ENCODE data around the gene MTCL3.
"Not testable (repeated sequence)": the region's sequence is repeated elsewhere in the genome, so short reads cannot be mapped to it uniquely, and the experiment has no call there.

MTCL3 gene

DNA sequence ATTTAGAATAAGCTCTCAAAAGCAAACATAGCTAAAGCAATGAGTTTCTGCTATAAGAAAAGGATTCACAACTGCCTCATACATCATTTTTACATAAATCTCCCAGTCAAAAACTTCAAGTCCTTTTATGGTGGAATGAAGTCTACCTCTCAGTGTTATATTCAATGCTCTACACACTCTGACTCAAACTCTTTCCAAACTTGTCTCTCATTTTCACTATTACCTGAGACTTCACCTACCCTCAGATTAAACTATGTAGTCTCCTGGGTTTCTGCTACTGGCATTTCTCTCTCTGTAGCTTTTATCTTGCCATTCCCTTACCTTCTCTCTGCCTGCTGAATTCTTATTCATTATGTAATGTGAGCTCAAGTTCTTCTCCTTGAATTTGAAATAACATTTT, 71.4 kb downstream of the MTCL3 start:
- H3K4me3 ChIP-seq (ENCODE audit: low read depth, low read length) = no peak overlapping the region
- DNase-seq (ENCODE audit: low read depth) = no peak

DNA sequence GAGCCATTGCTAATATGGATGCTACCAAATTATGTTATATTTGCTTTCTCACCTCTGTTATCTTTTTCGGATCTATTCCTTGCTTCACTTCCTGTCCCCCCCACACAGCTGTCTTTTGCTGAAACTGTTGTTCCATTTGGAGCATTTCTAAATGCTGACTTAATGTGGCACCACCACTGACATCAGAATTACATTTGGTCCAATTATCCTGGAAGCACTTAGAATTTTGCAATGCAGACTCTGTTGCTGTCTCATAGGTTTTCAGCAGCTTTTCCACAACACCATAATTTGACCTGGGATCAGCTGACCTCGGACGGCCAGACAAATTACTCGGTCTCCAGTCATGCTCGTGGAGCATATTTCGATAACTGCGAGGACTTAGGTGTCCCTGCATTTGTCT, 72.8 kb downstream of the MTCL3 start:
- no peak overlapping the region for H3K4me3 ChIP-seq (ENCODE audit: low read depth, low read length)
- no peak for DNase-seq (ENCODE audit: low read depth)

DNA sequence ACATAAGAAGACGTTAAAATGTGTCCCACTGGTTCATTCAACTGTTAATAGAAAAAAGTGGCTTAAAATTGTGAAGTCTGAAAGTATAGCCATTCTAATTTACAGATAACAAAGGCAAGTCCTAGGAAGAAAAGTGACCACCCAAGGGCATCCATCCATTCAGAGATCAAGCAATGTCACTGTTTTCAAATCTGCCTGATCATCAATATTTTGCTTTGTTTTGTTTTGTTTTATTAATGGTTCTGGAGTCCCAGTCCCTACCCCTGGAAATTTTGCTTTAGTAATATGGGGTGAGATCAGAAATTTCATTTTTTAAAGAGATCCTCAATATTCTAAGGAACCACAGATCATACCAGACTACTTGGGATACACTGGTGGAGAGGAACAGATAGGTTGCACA, 77.3 kb downstream of the MTCL3 start:
- DNase-seq (ENCODE audit: low read depth) = no peak
- H3K4me3 ChIP-seq (ENCODE audit: low read depth, low read length) = no peak overlapping the region

DNA sequence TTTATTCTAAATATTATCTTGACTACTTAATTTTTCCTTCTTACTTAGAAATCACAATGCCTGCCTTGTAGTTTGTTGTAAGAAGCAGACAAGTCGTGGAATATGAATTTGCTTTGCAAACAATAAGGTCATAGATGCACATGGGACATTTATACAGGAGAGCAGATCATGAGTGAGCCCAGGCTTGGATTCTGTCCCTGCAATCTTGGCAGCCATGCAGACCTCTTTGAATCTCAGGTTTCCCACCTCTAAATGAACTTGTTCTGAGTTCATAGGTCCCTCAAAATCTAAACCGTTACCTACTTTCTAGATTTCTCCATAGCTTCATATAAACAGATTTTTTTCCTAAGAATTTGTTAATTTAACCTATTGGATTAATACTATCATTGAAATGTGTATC, 79.4 kb downstream of the MTCL3 start:
- no peak overlapping the region for H3K4me3 ChIP-seq (ENCODE audit: low read depth, low read length)
- DNase-seq (ENCODE audit: low read depth) = no peak

DNA sequence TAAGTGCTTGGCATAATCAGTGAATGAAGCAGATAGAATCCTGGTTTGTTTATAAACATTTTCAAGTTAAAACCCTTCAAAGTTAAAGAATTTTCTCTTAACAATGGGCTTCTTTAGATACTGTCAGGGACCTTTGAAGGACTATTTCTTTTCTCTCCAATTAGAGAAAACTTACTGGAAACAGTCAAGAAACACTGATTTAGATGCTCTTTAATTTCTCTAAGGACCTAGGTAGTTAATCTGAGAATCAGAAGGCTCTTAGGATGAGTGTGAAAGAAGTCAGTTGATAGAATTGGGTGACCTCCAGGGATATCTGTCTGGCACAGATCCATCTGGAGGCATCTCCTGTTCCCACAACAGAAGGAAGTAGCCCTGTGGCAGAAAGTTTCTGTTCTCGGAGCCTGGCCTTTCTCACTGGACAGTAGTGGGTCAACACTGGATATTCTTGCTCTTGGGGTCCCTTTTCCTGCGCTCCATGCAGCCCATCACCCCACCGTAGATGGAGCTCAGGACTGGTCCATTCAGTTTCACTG, 82.5 kb downstream of the MTCL3 start:
- no peak overlapping the region for H3K4me3 ChIP-seq (ENCODE audit: low read depth, low read length)
- no peak for DNase-seq (ENCODE audit: low read depth)

DNA sequence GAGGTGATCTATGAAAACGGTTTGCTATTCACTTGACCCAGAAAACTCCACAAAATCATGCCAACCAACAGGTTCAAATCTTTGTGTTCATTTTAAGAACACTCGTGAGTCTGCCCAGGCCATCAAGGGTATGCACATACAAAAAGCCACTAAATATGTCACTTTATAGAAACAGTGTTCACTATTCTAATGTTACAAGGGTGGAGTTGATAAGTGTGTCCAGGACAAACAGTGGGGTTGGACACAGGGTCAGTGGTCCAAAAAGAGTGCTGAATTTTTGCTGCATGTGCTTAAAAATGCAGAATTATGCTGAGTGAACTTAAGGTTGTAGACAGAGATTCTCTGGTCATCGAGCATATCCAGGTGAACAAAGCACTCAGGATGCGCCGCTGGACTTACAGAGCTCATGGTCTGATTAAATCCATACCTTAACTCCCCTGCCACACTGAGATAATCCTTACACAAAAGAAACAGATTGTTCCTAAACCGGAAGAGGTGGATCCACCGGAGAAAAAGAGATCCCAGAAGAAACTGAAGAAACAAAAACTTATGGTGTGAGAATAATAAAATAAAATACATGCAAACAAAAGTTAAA, 83.4 kb downstream of the MTCL3 start:
- no peak overlapping the region for H3K4me3 ChIP-seq (ENCODE audit: low read depth, low read length)
- DNase-seq (ENCODE audit: low read depth) = no peak

DNA sequence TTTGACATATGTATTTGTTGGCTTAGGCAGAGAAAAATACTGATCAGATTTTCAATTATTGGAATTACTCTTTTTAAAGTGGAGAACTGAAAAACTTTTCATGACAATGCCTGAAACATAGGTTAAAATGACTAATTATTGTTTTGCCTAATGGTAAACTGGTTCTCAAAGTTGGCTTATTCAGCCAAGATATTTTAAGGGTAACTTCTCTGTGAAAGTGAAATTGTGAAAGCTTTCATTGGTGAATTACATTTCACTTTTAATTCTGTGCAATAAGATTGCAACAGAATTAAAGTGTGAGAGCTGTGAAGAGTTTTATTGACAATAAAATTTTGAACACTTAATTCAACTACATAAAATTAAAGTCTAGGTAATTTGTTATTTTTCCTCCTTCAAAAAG, 84.5 kb downstream of the MTCL3 start:
- H3K4me3 ChIP-seq (ENCODE audit: low read depth, low read length) = no peak overlapping the region
- DNase-seq (ENCODE audit: low read depth) = no peak

DNA sequence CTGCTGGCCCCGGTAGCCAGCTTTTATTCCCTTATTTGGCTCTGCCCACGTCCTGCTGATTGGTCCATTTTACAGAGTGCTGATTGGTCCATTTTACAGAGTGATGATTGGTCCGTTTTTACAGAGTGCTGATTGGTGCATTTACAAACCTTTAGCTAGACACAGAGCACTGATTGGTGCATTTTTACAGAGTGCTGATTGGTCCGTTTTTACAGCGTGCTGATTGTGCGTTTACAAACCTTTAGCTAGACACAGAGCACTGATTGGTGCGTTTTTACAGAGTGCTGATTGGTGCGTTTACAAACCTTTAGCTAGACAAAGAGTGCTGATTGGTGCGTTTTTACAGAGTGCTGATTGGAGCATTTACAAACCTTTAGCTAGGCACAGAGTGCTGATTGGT, 90.6 kb downstream of the MTCL3 start:
- not testable (repeated sequence) for DNase-seq (ENCODE audit: low read depth); H3K4me3 ChIP-seq (ENCODE audit: low read depth, low read length)

DNA sequence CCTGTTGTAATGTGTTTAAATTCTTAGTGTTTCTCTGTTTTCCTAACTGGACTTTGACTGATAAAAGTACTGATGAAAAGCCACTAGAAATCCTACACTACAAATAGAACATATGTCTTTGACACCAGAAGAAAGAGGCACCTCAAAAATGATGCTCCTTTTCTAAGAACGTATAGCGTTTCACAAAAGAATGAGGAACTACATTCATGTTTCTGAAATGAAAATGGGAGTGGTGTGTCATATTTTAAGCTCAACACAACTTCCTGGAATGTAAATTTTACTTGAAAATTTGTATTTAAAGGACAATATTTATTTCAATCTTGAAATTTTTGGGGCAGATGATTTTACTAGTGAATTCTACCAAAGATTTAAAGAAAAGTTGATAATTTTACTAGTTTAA, 95.2 kb downstream of the MTCL3 start:
- DNase-seq (ENCODE audit: low read depth) = no peak
- no peak overlapping the region for H3K4me3 ChIP-seq (ENCODE audit: low read depth, low read length)

Data from skeletal muscle cell (primary cell).